ENCODE results near the gene TMEM107. TPM values are rescaled to one million over a fixed set of nuclear protein-coding genes. Genes with fewer than 3 reads are reported as not detected.
"Not testable (repeated sequence)": the region's sequence is repeated elsewhere in the genome, so short reads cannot be mapped to it uniquely, and the experiment has no call there.

TMEM107 gene
- total RNA-seq, 1 experiment from 2014 or later, result 17.2 TPM

GRCh38 chr17:8220783-8221662 is 44.8 kb upstream of the TMEM107 start (continued):
- peak; percentile 68 for TF ChIP-seq NFE2L1 (CRISPR knock-in tag; IDR thresholded peaks at IDR 0.05)

- DNase-seq (ENCODE audit: low spot score); H3K27me3 Mint-ChIP-seq (ENCODE audit: low read depth); H3K9me3 Mint-ChIP-seq; POLR2A ChIA-PET; H3K36me3 Mint-ChIP-seq; H3K4me3 Mint-ChIP-seq; H3K27ac Mint-ChIP-seq; ATAC-seq: not testable (repeated sequence)
- H3K4me1 Mint-ChIP-seq, result peaks cover 16% of the 10 kb centered on the region
- CTCF ChIA-PET, result interaction anchor here (1.3 kb wide), 1 partner anchor 9 kb away, joined by 3 read pairs; no protein-coding TSS in a partner anchor
Measured at GRCh38 chr17:8214000-8214399, 37.8 kb upstream of the TMEM107 start.

- no peak overlapping the region for H3K4me3 Mint-ChIP-seq
- peaks cover 16% of the 10 kb centered on the region for H3K4me1 Mint-ChIP-seq
- no peak for DNase-seq (ENCODE audit: low spot score)
- no peak for ATAC-seq
- H3K36me3 Mint-ChIP-seq, result peaks cover 4% of the 10 kb centered on the region; the same call in 1 of the 2 replicates
- TF ChIP-seq FOXP4 (CRISPR knock-in tag; IDR thresholded peaks at IDR 0.05) (no peak), GABPB1 (CRISPR knock-in tag; IDR thresholded peaks at IDR 0.05) (peak; percentile 65)
- CTCF ChIA-PET, result interaction anchor here (1.3 kb wide), 1 partner anchor 11 kb away, joined by 3 read pairs; no protein-coding TSS in a partner anchor
- H3K27me3 Mint-ChIP-seq (ENCODE audit: low read depth), result no peaks in the 10 kb centered on the region
- no peak overlapping the region for H3K27ac Mint-ChIP-seq
- POLR2A ChIA-PET, result interaction anchor here (0.6 kb wide), 2 partner anchors 11 to 40 kb away, joined by 3 to 5 read pairs; no protein-coding TSS in a partner anchor
- no peaks in the 10 kb centered on the region for H3K9me3 Mint-ChIP-seq
Measured at GRCh38 chr17:8212312-8213180, 36.4 kb upstream of the TMEM107 start.

GRCh38 chr17:8210761-8211458 is 34.7 kb upstream of the TMEM107 start:
- CTCF ChIA-PET, result interaction anchor here (0.6 to 2.2 kb wide), 12 partner anchors 10 to 358 kb away, joined by 3 to 10 read pairs (median 5); partner anchors contain the start of gene ALOXE3
- H3K27me3 Mint-ChIP-seq (ENCODE audit: low read depth), result no peaks in the 10 kb centered on the region
- ATAC-seq, result peak; percentile 4
- POLR2A ChIA-PET, result interaction anchor here (0.6 to 3.2 kb wide), 18 partner anchors 8 to 502 kb away, joined by 3 to 43 read pairs (median 4); partner anchors contain the start of genes BORCS6, CTC1 and SLC25A35
- peaks cover 20% of the 10 kb centered on the region for H3K36me3 Mint-ChIP-seq
- peak overlapping the region; percentile 96 for H3K27ac Mint-ChIP-seq
- H3K4me3 Mint-ChIP-seq, result peak overlapping the region; percentile 89
- H3K4me1 Mint-ChIP-seq, result peaks cover 16% of the 10 kb centered on the region
- H3K9me3 Mint-ChIP-seq, result no peaks in the 10 kb centered on the region
- TF ChIP-seq ZNF317 (CRISPR knock-in tag; IDR thresholded peaks at IDR 0.05; ENCODE audit: borderline replicate concordance, low read depth) (no peak), ZNF263 (CRISPR knock-in tag; IDR thresholded peaks at IDR 0.05; ENCODE audit: low read depth) (no peak), TCF7 (CRISPR knock-in tag; IDR thresholded peaks at IDR 0.05; ENCODE audit: low read depth) (no peak), ZNF532 (CRISPR knock-in tag; IDR thresholded peaks at IDR 0.05; ENCODE audit: borderline replicate concordance) (no peak), EMX1 (CRISPR knock-in tag; IDR thresholded peaks at IDR 0.05) (no peak), MXD4 (CRISPR knock-in tag; IDR thresholded peaks at IDR 0.05; ENCODE audit: borderline replicate concordance) (no peak), CTCF (IDR thresholded peaks at IDR 0.05) (no peak), NR1H2 (CRISPR knock-in tag; IDR thresholded peaks at IDR 0.05) (no peak), RORB (CRISPR knock-in tag; IDR thresholded peaks at IDR 0.05) (no peak), MYBL2 (CRISPR knock-in tag; IDR thresholded peaks at IDR 0.05) (no peak), TEAD4 (CRISPR knock-in tag; IDR thresholded peaks at IDR 0.05) (no peak), ZBTB21 (CRISPR knock-in tag; IDR thresholded peaks at IDR 0.05; ENCODE audit: borderline replicate concordance) (no peak)
- DNase-seq (ENCODE audit: low spot score), result no peak

All from WTC11 (cell line).